Muscle layer of colon (tissue), 2 donors: ENCODE measurements around the gene PRSS50.
"Not testable (repeated sequence)": the region's sequence is repeated elsewhere in the genome, so short reads cannot be mapped to it uniquely, and the experiment has no call there.

Experiments used
- H3K27ac ChIP-seq: one replicate; pipeline ENCODE4 v1.7.0; 2013; ENCODE audit warnings: low read depth, mild to moderate bottlenecking, low read length, moderate library complexity
- H3K27me3 ChIP-seq, 2 donors: one replicate each; pipeline ENCODE4 v1.7.0; 2013; ENCODE audit warnings: low read length in 2 of 2, mild to moderate bottlenecking in 2 of 2; ENCODE audit not compliant: insufficient read depth in 2 of 2, control insufficient read depth in 1 of 2
- H3K36me3 ChIP-seq: one replicate; pipeline ENCODE4 v1.7.0; 2013; ENCODE audit warnings: mild to moderate bottlenecking, low read length; ENCODE audit not compliant: insufficient read depth
- H3K4me1 ChIP-seq: one replicate; pipeline ENCODE4 v1.7.0; 2013; ENCODE audit warnings: mild to moderate bottlenecking, low read length; ENCODE audit not compliant: insufficient read depth
- H3K4me3 ChIP-seq, 2 donors: one replicate each; pipeline ENCODE4 v1.7.0; 2013; ENCODE audit warnings: low read length in 2 of 2, low read depth in 1 of 2, mild to moderate bottlenecking in 1 of 2, moderate library complexity in 1 of 2
- H3K9ac ChIP-seq: one replicate; pipeline ENCODE4 v1.7.0; 2013; ENCODE audit warnings: low read length
- H3K9me3 ChIP-seq: one replicate; pipeline ENCODE4 v1.7.0; 2013; ENCODE audit warnings: mild to moderate bottlenecking, low read length
- donor health status: abdominal sarcoma.
- donor health status: Adenocarcinoma of cecum.

PRSS50 gene

GRCh38 chr3:46705751-46706552 lies 11.7 kb downstream of the PRSS50 start:
- Histone ChIP-seq H3K36me3 (no peaks in the 10 kb centered on the region), H3K27ac (no peak overlapping the region), H3K9ac (no peak overlapping the region), H3K27me3 (peaks cover 6 to 12% of the 10 kb centered on the region in 2 donors), H3K4me1 (no peaks in the 10 kb centered on the region), H3K4me3 (no peak overlapping the region), H3K9me3 (no peaks in the 10 kb centered on the region)

- Histone ChIP-seq H3K27ac (no peak overlapping the region), H3K36me3 (no peaks in the 10 kb centered on the region), H3K9ac (no peak overlapping the region), H3K9me3 (no peaks in the 10 kb centered on the region), H3K4me1 (peaks cover 5% of the 10 kb centered on the region), H3K27me3 (peaks cover 6 to 12% of the 10 kb centered on the region in 2 donors), H3K4me3 (no peak overlapping the region)
Observed at GRCh38 chr3:46705022-46705530, 12.6 kb downstream of the PRSS50 start.

- not testable (repeated sequence) for H3K4me3 ChIP-seq, H3K4me1 ChIP-seq, H3K9me3 ChIP-seq, H3K36me3 ChIP-seq, H3K9ac ChIP-seq, H3K27ac ChIP-seq
- peaks cover 6 to 12% of the 10 kb centered on the region in 2 donors for H3K27me3 ChIP-seq
Observed at GRCh38 chr3:46704346-46704745, 13.3 kb downstream of the PRSS50 start.

GRCh38 chr3:46703013-46703520 lies 14.6 kb downstream of the PRSS50 start:
- Histone ChIP-seq H3K27me3 (peaks cover 6 to 12% of the 10 kb centered on the region in 2 donors), H3K4me1 (peaks cover 5% of the 10 kb centered on the region), H3K36me3 (no peaks in the 10 kb centered on the region), H3K4me3 (no peak overlapping the region), H3K9me3 (no peaks in the 10 kb centered on the region), H3K9ac (no peak overlapping the region), H3K27ac (no peak overlapping the region)

GRCh38 chr3:46702246-46703012 lies 15.2 kb downstream of the PRSS50 start:
- Histone ChIP-seq H3K36me3 (no peaks in the 10 kb centered on the region), H3K9ac (no peak overlapping the region), H3K27ac (no peak overlapping the region), H3K4me1 (peaks cover 8% of the 10 kb centered on the region), H3K4me3 (no peak overlapping the region), H3K27me3 (peaks cover 6 to 12% of the 10 kb centered on the region in 2 donors), H3K9me3 (no peaks in the 10 kb centered on the region)

- H3K27me3 ChIP-seq = peaks cover 6 to 12% of the 10 kb centered on the region in 2 donors
- H3K9me3 ChIP-seq = no peaks in the 10 kb centered on the region
- no peak within 1 kb of the TSS for H3K27ac ChIP-seq
- peak within 1 kb of the TSS in 1 of 2 donors; percentile 24 for H3K4me3 ChIP-seq
- H3K4me1 ChIP-seq = peaks cover 17% of the 10 kb centered on the region
- H3K9ac ChIP-seq = no peak within 1 kb of the TSS
- H3K36me3 ChIP-seq = no peaks in the 10 kb centered on the region
Observed at GRCh38 chr3:46701181-46701939, 16.3 kb downstream of the PRSS50 start, which contains the start of gene TMIE. Gene TMIE, plus strand, starts transcription at chr3:46701392. Its CDS starts 96 bp downstream, at chr3:46701488.

GRCh38 chr3:46700772-46701171 lies 16.9 kb downstream of the PRSS50 start:
- H3K9me3 ChIP-seq = no peaks in the 10 kb centered on the region
- no peak overlapping the region for H3K4me3 ChIP-seq
- H3K27me3 ChIP-seq = peaks cover 6 to 12% of the 10 kb centered on the region in 2 donors
- no peak overlapping the region for H3K27ac ChIP-seq
- H3K9ac ChIP-seq = no peak overlapping the region
- no peaks in the 10 kb centered on the region for H3K36me3 ChIP-seq
- H3K4me1 ChIP-seq = peaks cover 23% of the 10 kb centered on the region

GRCh38 chr3:46699676-46700523 lies 17.8 kb downstream of the PRSS50 start:
- no peak overlapping the region for H3K27ac ChIP-seq
- peaks cover 32% of the 10 kb centered on the region for H3K4me1 ChIP-seq
- H3K9me3 ChIP-seq = no peaks in the 10 kb centered on the region
- H3K36me3 ChIP-seq = no peaks in the 10 kb centered on the region
- no peak overlapping the region for H3K4me3 ChIP-seq
- H3K9ac ChIP-seq = no peak overlapping the region
- peaks cover 6 to 12% of the 10 kb centered on the region in 2 donors for H3K27me3 ChIP-seq

GRCh38 chr3:46695962-46696894 lies 21.4 kb downstream of the PRSS50 start:
- no peaks in the 10 kb centered on the region for H3K36me3 ChIP-seq
- no peaks in the 10 kb centered on the region for H3K9me3 ChIP-seq
- H3K9ac ChIP-seq = no peak overlapping the region
- H3K4me1 ChIP-seq = peaks cover 43% of the 10 kb centered on the region
- H3K27ac ChIP-seq = no peak overlapping the region
- H3K27me3 ChIP-seq = peaks cover 0 to under 1% of the 10 kb centered on the region in 2 donors
- H3K4me3 ChIP-seq = no peak overlapping the region
